DND-41 (cell line): ENCODE results near the gene FUT9.

Experiments
- ATAC-seq: fragments of 200-7000 bp; cut with Tn5 transposase; 3 replicates; pipeline ENCODE4 v1.9.1; 2021; ENCODE audit warnings: low read depth; ENCODE audit not compliant: insufficient read depth
- DNase-seq: peaks from one replicate; pipeline ENCODE4 v3.0.0-alpha.2; 2020
- H2AFZ ChIP-seq: 2 replicates; pipeline ENCODE4 v1.6.0; 2012; ENCODE audit warnings: low read depth, low read length
- H3K27ac ChIP-seq: 2 replicates; pipeline ENCODE4 v1.5.1; 2012; ENCODE audit warnings: low read length, inconsistent platforms
- H3K27me3 ChIP-seq: fragments of 200-600 bp; sonication (generic); 2 replicates; pipeline ENCODE4 v1.6.0; 2012; ENCODE audit warnings: low read length, mild to moderate bottlenecking, inconsistent platforms; ENCODE audit not compliant: insufficient read depth, poor library complexity
- H3K36me3 ChIP-seq: 2 replicates; pipeline ENCODE4 v1.5.1; 2012; ENCODE audit warnings: low read length, inconsistent platforms; ENCODE audit not compliant: insufficient read depth
- H3K4me1 ChIP-seq: 2 replicates; pipeline ENCODE4 v1.5.1; 2012; ENCODE audit warnings: mild to moderate bottlenecking, low read length; ENCODE audit not compliant: insufficient read depth
- H3K4me2 ChIP-seq: 2 replicates; pipeline ENCODE4 v1.6.0; 2012; ENCODE audit warnings: mild to moderate bottlenecking, moderate library complexity, low read length, inconsistent platforms; ENCODE audit not compliant: insufficient read depth
- H3K4me3 ChIP-seq, 2 experiments: fragments of 200-600 bp in 1 of 2; shearing (Covaris generic) in 1 of 2; 2 replicates each; pipeline ENCODE4 v1.5.1; 2012 to 2016; ENCODE audit warnings: inconsistent platforms in 2 of 2, low read length in 2 of 2, mild to moderate bottlenecking in 2 of 2, low read depth in 1 of 2, moderate library complexity in 1 of 2
- H3K79me2 ChIP-seq: 2 replicates; pipeline ENCODE4 v1.6.0; 2012; ENCODE audit warnings: low read length, inconsistent platforms; ENCODE audit not compliant: insufficient read depth
- H3K9ac ChIP-seq: 2 replicates; pipeline ENCODE4 v1.6.0; 2012; ENCODE audit warnings: low read depth, mild to moderate bottlenecking, inconsistent platforms, low read length, moderate library complexity
- H3K9me3 ChIP-seq: 2 replicates; pipeline ENCODE4 v1.5.1; 2012; ENCODE audit warnings: low read length, moderate library complexity, mild to moderate bottlenecking, inconsistent platforms; ENCODE audit not compliant: insufficient read depth, severe bottlenecking
- H4K20me1 ChIP-seq: 2 replicates; pipeline ENCODE4 v1.6.0; 2012; ENCODE audit warnings: low read length; ENCODE audit not compliant: insufficient read depth
- CTCF ChIP-seq: IDR thresholded peaks from 2 replicates; pipeline ENCODE4 v1.5.1; 2012; ENCODE audit warnings: borderline replicate concordance, low read length, moderate library complexity, mild to moderate bottlenecking; ENCODE audit not compliant: poor library complexity, severe bottlenecking; ENCODE audit errors: extremely low read depth
- EZH2 ChIP-seq: IDR thresholded peaks from 3 replicates; pipeline ENCODE4 v1.6.1; 2012; ENCODE audit warnings: borderline replicate concordance, low read depth, mild to moderate bottlenecking, moderate library complexity, low read length, inconsistent platforms; ENCODE audit not compliant: severe bottlenecking

FUT9 gene

DNA sequence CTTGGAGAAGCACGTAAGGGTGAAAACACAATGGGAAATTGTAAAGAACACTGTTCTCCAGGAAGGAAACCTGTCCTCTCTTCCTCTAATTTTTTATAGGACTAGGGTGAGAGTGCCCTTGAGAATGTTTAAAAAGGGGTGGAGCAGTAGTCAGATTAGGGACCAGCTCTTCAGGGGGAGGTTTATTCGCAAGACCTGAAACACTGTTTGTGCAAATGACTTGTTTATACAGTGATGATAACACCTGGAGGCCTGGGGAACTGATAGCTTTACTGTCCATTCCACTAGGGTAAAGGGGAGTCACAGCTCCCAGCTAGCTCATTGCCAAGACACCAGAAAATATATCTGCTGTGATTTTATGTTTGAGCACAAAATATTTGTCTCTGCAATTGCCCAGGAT is 8.1 kb upstream of the FUT9 start:
- TF ChIP-seq CTCF (no peak), EZH2 (no peak)
- Histone ChIP-seq H3K4me1 (no peaks in the 10 kb centered on the region), H3K27ac (no peak overlapping the region), H3K79me2 (no peaks in the 10 kb centered on the region), H4K20me1 (no peaks in the 10 kb centered on the region), H3K9ac (no peak overlapping the region), H2AFZ (no peak overlapping the region), H3K36me3 (no peaks in the 10 kb centered on the region), H3K9me3 (no peaks in the 10 kb centered on the region), H3K4me2 (no peak overlapping the region), H3K4me3 (no peak overlapping the region), H3K27me3 (no peaks in the 10 kb centered on the region)
- ATAC-seq (no peak), DNase-seq (no peak)

GRCh38 chr6:96013531-96013930 is 2.2 kb upstream of the FUT9 start:
- no peak overlapping the region for H3K27ac ChIP-seq
- no peak overlapping the region for H2AFZ ChIP-seq
- H3K79me2 ChIP-seq = no peaks in the 10 kb centered on the region
- no peaks in the 10 kb centered on the region for H3K36me3 ChIP-seq
- no peak overlapping the region for H3K4me3 ChIP-seq
- no peak for ATAC-seq
- H3K27me3 ChIP-seq = no peaks in the 10 kb centered on the region
- no peak overlapping the region for H3K4me2 ChIP-seq
- no peaks in the 10 kb centered on the region for H4K20me1 ChIP-seq
- no peak for TF ChIP-seq CTCF
- no peak for TF ChIP-seq EZH2
- H3K4me1 ChIP-seq = no peaks in the 10 kb centered on the region
- H3K9me3 ChIP-seq = no peaks in the 10 kb centered on the region
- no peak overlapping the region for H3K9ac ChIP-seq
- DNase-seq = no peak

DNA sequence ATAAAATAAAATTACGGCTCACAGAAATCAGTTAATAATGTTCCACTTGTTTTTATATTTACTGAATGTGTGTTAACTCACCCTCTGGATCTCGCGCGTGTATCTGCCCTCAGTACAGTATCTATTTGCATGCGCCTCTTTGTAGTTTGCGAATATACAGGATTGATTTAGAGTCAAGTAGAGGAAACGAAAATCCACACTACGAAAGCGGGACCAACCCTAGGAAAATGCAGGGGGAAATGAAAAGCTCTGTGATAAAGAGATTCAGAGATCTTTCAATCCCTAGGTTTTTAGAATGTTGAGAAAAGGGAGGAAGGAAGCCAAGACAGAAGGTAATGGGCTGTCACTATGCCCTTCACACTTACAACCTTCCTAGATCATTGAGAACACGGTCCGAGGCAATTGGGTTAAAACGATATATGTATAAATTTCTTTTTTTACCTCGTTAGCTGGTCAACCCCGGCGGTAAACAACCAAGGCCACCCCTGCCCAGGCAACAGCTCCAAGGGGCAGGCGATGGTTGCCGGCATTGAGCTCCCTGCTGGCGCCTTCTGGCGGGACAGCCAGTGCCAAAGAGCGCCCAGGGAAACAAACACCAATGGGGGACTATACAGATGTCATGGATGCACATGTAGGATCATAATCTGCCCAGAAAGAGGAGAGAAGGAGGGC is 792 bp upstream of the FUT9 start:
- Histone ChIP-seq H3K79me2 (no peaks in the 10 kb centered on the region), H3K9ac (no peak overlapping the region), H3K27me3 (no peaks in the 10 kb centered on the region), H2AFZ (no peak overlapping the region), H3K36me3 (no peaks in the 10 kb centered on the region), H3K27ac (no peak overlapping the region), H4K20me1 (no peaks in the 10 kb centered on the region), H3K9me3 (no peaks in the 10 kb centered on the region), H3K4me1 (no peaks in the 10 kb centered on the region), H3K4me3 (no peak overlapping the region), H3K4me2 (no peak overlapping the region)
- no peak for TF ChIP-seq EZH2
- no peak for TF ChIP-seq CTCF
- no peak for ATAC-seq
- DNase-seq = no peak
